Measurements from ENCODE around the gene FLOT1. TPM values are rescaled to one million over a fixed set of nuclear protein-coding genes. Genes with fewer than 3 reads are reported as not detected.

Gene FLOT1
- total and polyA plus RNA-seq, 2 donors (not counting 3 experiments of a cell fraction or from before 2014, with no cell fraction given) = 141 to 154 TPM

- H3K4me3 ChIP-seq (replicated peaks in 1 of 3; ENCODE audit: insufficient read depth in 1 of 3, low read depth in 1 of 3, low read length in 3 of 3) = no peak overlapping the region
- ChIA-PET POLR2A (interaction anchor here (0.8 to 1.3 kb wide), 4 partner anchors 10 to 18 kb away, joined by 4 to 5 read pairs (median 4); partner anchors contain the start of genes FLOT1 and IER3), CTCF (interaction anchor here (0.7 to 1.5 kb wide), 12 partner anchors 9 to 328 kb away, joined by 3 to 6 read pairs (median 4); no protein-coding TSS in a partner anchor)
- H3K4me2 ChIP-seq (ENCODE audit: insufficient read depth, low read length) = no peak overlapping the region
- peaks cover 34% of the 10 kb centered on the region for H3K4me1 ChIP-seq (ENCODE audit: control insufficient read depth, extremely low read depth, insufficient read depth, low read length)
- dilution Hi-C loops (cut with MboI; ENCODE audit: extremely low pct_ligation_motif_present, low sequenced_read_pairs) (no loop called here), intact Hi-C loops (cut with micrococcal nuclease) (loop anchor here (1.0 kb wide), 2 partner anchors 10 to 15 kb away; partner anchors contain the start of gene IER3)
- no TSS peak for BruUV-seq (replicated peaks)
- no peaks in the 10 kb centered on the region for H3K79me2 ChIP-seq (ENCODE audit: control insufficient read depth, insufficient read depth, low read length)
- H2AFZ ChIP-seq (ENCODE audit: low read depth, low read length) = no peak overlapping the region
- no peaks in the 10 kb centered on the region for H3K36me3 ChIP-seq (ENCODE audit: control insufficient read depth in 2 of 2, extremely low read depth in 1 of 2, insufficient read depth in 2 of 2, low read length in 2 of 2)
- H3K9me1 ChIP-seq (replicated peaks; ENCODE audit: control insufficient read depth, extremely low read depth, insufficient read depth, low read length) = no peaks in the 10 kb centered on the region
- H3K9ac ChIP-seq (replicated peaks; ENCODE audit: extremely low read depth, insufficient read depth, low read length) = no peak overlapping the region
- TF ChIP-seq JUN (IDR thresholded peaks at IDR 0.05; ENCODE audit: borderline replicate concordance, insufficient read depth, insufficient read length, low read depth) = peak; percentile 78
- TF ChIP-seq POLR2A (IDR thresholded peaks at IDR 0.05; ENCODE audit: low read depth, low read length) = no peak
- FAIRE-seq (peak; percentile 77), DNase-seq (ENCODE audit: low read depth, low spot score) (peak; percentile 74)
- H3K27me3 ChIP-seq (ENCODE audit: control insufficient read depth in 2 of 2, insufficient read depth in 2 of 2, low read length in 2 of 2) = no peaks in the 10 kb centered on the region
- H3K27ac ChIP-seq (ENCODE audit: insufficient read depth, low read depth, low read length) = peak overlapping the region; percentile 91
- H4K20me1 ChIP-seq (replicated peaks; ENCODE audit: control insufficient read depth, extremely low read depth, insufficient read depth, low read length) = no peaks in the 10 kb centered on the region
- no peaks in the 10 kb centered on the region for H3K9me3 ChIP-seq (replicated peaks; ENCODE audit: control insufficient read depth, insufficient read depth, low read length)
Measured at GRCh38 chr6:30759575-30760239, 17.2 kb upstream of the FLOT1 start.

DNA sequence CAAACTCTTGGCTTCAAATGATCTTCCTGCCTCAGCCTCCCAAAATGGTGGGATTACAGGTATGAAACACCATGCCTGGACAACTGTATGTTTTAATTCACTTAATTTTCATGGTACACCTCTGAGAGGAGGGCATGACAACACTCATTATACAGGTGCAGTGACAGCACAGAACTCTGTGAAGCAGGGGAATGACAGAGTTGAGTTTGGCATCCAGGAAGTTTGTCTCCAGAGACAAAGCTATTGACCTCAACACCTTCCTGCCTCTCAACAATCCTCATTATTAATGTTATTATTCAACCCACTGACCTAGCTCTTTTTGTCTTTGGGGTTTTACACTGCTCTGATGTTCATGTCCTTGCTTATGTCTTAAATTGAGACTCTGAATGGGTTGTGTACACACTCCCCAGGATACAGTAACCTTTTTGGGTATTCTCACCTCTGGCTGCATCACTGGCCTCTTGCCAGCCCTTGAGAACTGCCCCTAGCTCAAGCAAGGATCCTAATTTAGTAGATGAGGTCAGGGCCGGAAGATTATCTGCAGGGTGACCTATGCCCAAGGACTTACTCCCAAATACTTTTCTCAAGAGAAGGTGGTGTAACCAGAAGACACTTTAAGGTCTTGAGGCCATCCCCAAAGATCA lies 14.9 kb upstream of the FLOT1 start:
- Histone ChIP-seq H3K27ac (ENCODE audit: insufficient read depth, low read depth, low read length) (no peak overlapping the region), H3K4me1 (ENCODE audit: control insufficient read depth, extremely low read depth, insufficient read depth, low read length) (peaks cover 29% of the 10 kb centered on the region), H3K4me2 (ENCODE audit: insufficient read depth, low read length) (no peak overlapping the region), H2AFZ (ENCODE audit: low read depth, low read length) (no peak overlapping the region), H3K27me3 (ENCODE audit: control insufficient read depth in 2 of 2, insufficient read depth in 2 of 2, low read length in 2 of 2) (no peaks in the 10 kb centered on the region), H3K9ac (replicated peaks; ENCODE audit: extremely low read depth, insufficient read depth, low read length) (no peak overlapping the region), H3K9me1 (replicated peaks; ENCODE audit: control insufficient read depth, extremely low read depth, insufficient read depth, low read length) (no peaks in the 10 kb centered on the region), H4K20me1 (replicated peaks; ENCODE audit: control insufficient read depth, extremely low read depth, insufficient read depth, low read length) (no peaks in the 10 kb centered on the region), H3K79me2 (ENCODE audit: control insufficient read depth, insufficient read depth, low read length) (no peaks in the 10 kb centered on the region), H3K4me3 (replicated peaks in 1 of 3; ENCODE audit: insufficient read depth in 1 of 3, low read depth in 1 of 3, low read length in 3 of 3) (no peak overlapping the region), H3K9me3 (replicated peaks; ENCODE audit: control insufficient read depth, insufficient read depth, low read length) (no peaks in the 10 kb centered on the region), H3K36me3 (ENCODE audit: control insufficient read depth in 2 of 2, extremely low read depth in 1 of 2, insufficient read depth in 2 of 2, low read length in 2 of 2) (no peaks in the 10 kb centered on the region)
- intact Hi-C loops (cut with micrococcal nuclease) (no loop called here), dilution Hi-C loops (cut with MboI; ENCODE audit: extremely low pct_ligation_motif_present, low sequenced_read_pairs) (no loop called here)
- no TSS peak for BruUV-seq (replicated peaks)
- TF ChIP-seq FOS (IDR thresholded peaks at IDR 0.05; ENCODE audit: borderline replicate concordance, insufficient read depth, low read length) (no peak), MAX (IDR thresholded peaks at IDR 0.05; ENCODE audit: insufficient read depth, insufficient read length) (no peak), POLR2AphosphoS5 (IDR thresholded peaks at IDR 0.05; ENCODE audit: insufficient read depth, low read depth, low read length) (no peak), JUN (IDR thresholded peaks at IDR 0.05; ENCODE audit: borderline replicate concordance, insufficient read depth, insufficient read length, low read depth) (no peak), EZH2 (IDR thresholded peaks at IDR 0.05; ENCODE audit: borderline replicate concordance, low read depth, low read length, severe bottlenecking) (no peak), POLR2A (IDR thresholded peaks at IDR 0.05; ENCODE audit: low read depth, low read length) (no peak), GATA2 (IDR thresholded peaks at IDR 0.05; ENCODE audit: insufficient read depth, insufficient read length, low read depth, low read length) (no peak), MYC (IDR thresholded peaks at IDR 0.05; ENCODE audit: low read depth, low read length) (no peak), CTCF (IDR thresholded peaks at IDR 0.05; ENCODE audit: extremely low read depth in 1 of 2, insufficient read depth in 1 of 2, low read depth in 1 of 2, low read length in 2 of 2) (no peak)
- DNase-seq (ENCODE audit: low read depth, low spot score) (no peak), FAIRE-seq (no peak)
- ChIA-PET CTCF (interaction anchor here (0.9 to 1.6 kb wide), 3 partner anchors 12 to 64 kb away, joined by 3 to 4 read pairs (median 3); no protein-coding TSS in a partner anchor), POLR2A (no interaction called here)
